ENCODE results near the gene SMURF1. TPM values are rescaled to one million over a fixed set of nuclear protein-coding genes. Genes with fewer than 3 reads are reported as not detected.

Gene SMURF1
- polyA plus RNA-seq, 1 donor from 2014 or later = 22.9 TPM

GRCh38 chr7:99109108-99110051 lies 34.5 kb downstream of the SMURF1 start:
- H4K20me1 ChIP-seq (ENCODE audit: insufficient read depth) = no peaks in the 10 kb centered on the region
- no peak overlapping the region for H3K27ac ChIP-seq (ENCODE audit: low read length)

More at GRCh38 chr7:99109108-99110051, 34.5 kb downstream of the SMURF1 start:
- H3K27me3 ChIP-seq (ENCODE audit: insufficient read depth, low read depth, low read length) = no peaks in the 10 kb centered on the region
- H3F3A ChIP-seq (ENCODE audit: insufficient read depth, low read length, poor library complexity, severe bottlenecking) = no peaks in the 10 kb centered on the region
- H3K9ac ChIP-seq (ENCODE audit: low read length) = no peak overlapping the region
- H3K9me2 ChIP-seq (ENCODE audit: insufficient read depth, low read length) = no peaks in the 10 kb centered on the region
- no peak overlapping the region for H2AFZ ChIP-seq (ENCODE audit: low read depth, low read length)
- no peak overlapping the region for H3K4me3 ChIP-seq (ENCODE audit: low read length)
- no peak overlapping the region for H3K4me2 ChIP-seq (ENCODE audit: low read length)
- TF ChIP-seq MXI1 (conservative IDR thresholded peaks at IDR 0.05; ENCODE audit: poor library complexity, severe bottlenecking) (no peak), REST (IDR thresholded peaks at IDR 0.05; ENCODE audit: borderline replicate concordance) (no peak), SMC3 (conservative IDR thresholded peaks at IDR 0.05; ENCODE audit: poor library complexity) (no peak), RAD21 (conservative IDR thresholded peaks at IDR 0.05) (no peak), EZH2 (IDR thresholded peaks at IDR 0.05; ENCODE audit: borderline replicate concordance, insufficient read depth, low read length, poor library complexity, severe bottlenecking) (no peak), TAF1 (IDR thresholded peaks at IDR 0.05; ENCODE audit: low read depth) (no peak), POLR2AphosphoS5 (IDR thresholded peaks at IDR 0.05) (no peak), CTCF (IDR thresholded peaks at IDR 0.05; ENCODE audit: poor library complexity, severe bottlenecking) (no peak), EP300 (conservative IDR thresholded peaks at IDR 0.05; ENCODE audit: poor library complexity, severe bottlenecking) (no peak)
- H3K9me3 ChIP-seq (ENCODE audit: low read length) = peaks cover 5% of the 10 kb centered on the region
- no peaks in the 10 kb centered on the region for H3K36me3 ChIP-seq (ENCODE audit: insufficient read depth, low read length)
- peaks cover 42% of the 10 kb centered on the region for H3K79me2 ChIP-seq (replicated peaks; ENCODE audit: insufficient read depth, low read length)
